Measurements from ENCODE around the gene ZNF888.
"Not testable (repeated sequence)": the region's sequence is repeated elsewhere in the genome, so short reads cannot be mapped to it uniquely, and the experiment has no call there.

ZNF888 gene

DNA sequence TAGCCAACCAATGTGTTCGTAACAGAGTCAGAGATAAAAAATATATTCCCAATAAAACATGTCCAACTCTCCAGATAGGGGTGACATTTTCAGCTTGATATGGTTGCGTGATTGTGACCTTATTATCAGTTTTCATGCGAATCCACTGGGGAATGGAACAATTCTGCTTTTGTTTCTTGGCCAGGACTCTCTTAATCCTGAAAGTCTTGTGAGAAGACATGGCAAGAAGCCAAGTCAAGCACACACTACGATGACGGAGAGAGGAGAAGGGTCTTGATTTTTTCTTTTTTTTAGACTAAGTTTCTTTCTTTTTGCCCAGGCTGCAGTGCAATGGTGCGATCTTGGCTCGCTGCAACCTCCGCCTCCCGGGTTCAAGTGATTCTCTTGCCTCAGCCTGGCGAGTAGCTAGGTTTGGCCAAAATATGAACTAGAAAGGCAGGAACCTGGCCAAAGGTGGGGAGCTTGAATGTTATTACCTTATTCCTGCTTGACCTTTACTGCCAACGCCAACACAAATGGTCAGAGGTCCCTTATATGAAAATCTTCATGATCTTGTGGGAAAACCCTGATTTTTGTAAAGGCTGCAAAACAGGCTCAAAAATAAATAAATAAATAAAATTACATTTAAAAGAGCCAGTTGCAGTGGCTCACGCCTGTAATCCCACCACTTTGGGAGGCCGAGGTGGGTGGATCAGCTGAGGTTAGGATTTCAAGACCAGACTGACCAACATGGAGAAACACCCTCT lies 25.0 kb upstream of the ZNF888 start:
- TF ChIP-seq, protein P1, sequence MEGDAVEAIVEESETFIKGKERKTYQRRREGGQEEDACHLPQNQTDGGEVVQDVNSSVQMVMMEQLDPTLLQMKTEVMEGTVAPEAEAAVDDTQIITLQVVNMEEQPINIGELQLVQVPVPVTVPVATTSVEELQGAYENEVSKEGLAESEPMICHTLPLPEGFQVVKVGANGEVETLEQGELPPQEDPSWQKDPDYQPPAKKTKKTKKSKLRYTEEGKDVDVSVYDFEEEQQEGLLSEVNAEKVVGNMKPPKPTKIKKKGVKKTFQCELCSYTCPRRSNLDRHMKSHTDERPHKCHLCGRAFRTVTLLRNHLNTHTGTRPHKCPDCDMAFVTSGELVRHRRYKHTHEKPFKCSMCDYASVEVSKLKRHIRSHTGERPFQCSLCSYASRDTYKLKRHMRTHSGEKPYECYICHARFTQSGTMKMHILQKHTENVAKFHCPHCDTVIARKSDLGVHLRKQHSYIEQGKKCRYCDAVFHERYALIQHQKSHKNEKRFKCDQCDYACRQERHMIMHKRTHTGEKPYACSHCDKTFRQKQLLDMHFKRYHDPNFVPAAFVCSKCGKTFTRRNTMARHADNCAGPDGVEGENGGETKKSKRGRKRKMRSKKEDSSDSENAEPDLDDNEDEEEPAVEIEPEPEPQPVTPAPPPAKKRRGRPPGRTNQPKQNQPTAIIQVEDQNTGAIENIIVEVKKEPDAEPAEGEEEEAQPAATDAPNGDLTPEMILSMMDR (IDR thresholded peaks at IDR 0.05; ENCODE audit: low read length) = no peak
- TF ChIP-seq EZH2 (IDR thresholded peaks at IDR 0.05; ENCODE audit: borderline replicate concordance, low read length) = no peak

DNA sequence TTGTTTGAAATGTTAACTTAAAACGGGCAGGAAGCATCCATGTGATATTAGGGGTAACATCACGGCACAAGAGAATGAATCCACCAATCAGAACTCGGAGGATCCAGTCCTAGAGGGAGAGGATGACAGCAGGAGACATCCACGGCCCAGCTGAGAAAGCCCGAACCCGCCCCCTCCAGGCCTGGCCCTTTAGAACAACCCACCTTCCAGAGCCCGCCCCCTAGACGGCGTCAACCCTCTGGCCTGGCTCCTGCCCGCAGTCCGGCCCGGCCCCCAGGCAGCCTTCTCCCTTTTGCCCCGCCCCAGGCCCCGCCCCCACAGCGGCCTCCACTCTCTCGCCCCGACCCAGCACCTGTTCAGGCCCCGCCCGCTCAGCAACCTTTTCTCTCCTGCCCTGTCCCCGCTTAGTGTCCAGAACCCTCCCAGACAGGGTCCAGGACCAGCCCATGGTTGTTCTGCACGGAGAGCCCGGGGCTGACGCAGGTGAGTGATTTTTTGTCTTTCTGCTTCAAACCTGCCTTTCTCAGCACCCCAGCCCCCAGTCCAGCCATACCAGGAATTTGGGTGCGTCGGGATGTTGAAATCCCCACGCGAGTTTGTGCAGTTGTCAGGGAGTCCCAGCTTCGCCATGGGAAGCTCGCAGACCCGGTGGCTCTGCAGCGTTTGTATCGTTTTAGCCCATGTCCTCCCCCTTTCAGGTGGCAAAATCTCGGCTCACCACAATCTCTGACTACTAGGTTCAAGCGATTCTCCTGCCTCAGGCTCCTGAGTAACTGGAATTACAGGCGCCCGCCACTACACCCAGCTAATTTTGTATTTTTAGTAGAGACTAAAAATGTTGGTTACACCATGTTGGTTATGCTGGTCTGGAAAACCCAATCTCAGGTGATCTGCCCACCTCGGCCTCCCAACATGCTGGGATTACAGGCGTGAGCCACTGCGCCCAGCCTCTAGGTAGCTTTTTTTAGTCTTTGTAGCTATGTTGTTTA lies 23.4 kb upstream of the ZNF888 start:
- no peaks in the 10 kb centered on the region for H3F3A ChIP-seq (ENCODE audit: insufficient read depth, low read length)
- no peak overlapping the region for H3K4me3 ChIP-seq (ENCODE audit: low read depth, low read length, poor library complexity, severe bottlenecking)
- no peak overlapping the region for H3K4me2 ChIP-seq (ENCODE audit: low read length)
- peaks cover 5% of the 10 kb centered on the region for H3K4me1 ChIP-seq (ENCODE audit: insufficient read depth, low read length, severe bottlenecking)
- no peaks in the 10 kb centered on the region for H3K9me2 ChIP-seq (ENCODE audit: low read depth, low read length)
- H3K79me2 ChIP-seq (ENCODE audit: insufficient read depth, low read length) = no peaks in the 10 kb centered on the region
- no peaks in the 10 kb centered on the region for H3K27me3 ChIP-seq (ENCODE audit: insufficient read depth, low read length)
- H3K9ac ChIP-seq (ENCODE audit: low read length) = no peak overlapping the region
- no peak overlapping the region for H3K27ac ChIP-seq (ENCODE audit: low read depth, low read length, poor library complexity, severe bottlenecking)
- no peak overlapping the region for H2AFZ ChIP-seq (ENCODE audit: low read length)
- TF ChIP-seq, protein P1 (IDR thresholded peaks at IDR 0.05; ENCODE audit: low read length) = no peak
- TF ChIP-seq EZH2 (IDR thresholded peaks at IDR 0.05; ENCODE audit: borderline replicate concordance, low read length) = no peak
- peaks cover 24% of the 10 kb centered on the region for H3K36me3 ChIP-seq (ENCODE audit: insufficient read depth, low read length)
- peaks cover 36% of the 10 kb centered on the region for H3K9me3 ChIP-seq (ENCODE audit: low read length)
- no peaks in the 10 kb centered on the region for H4K20me1 ChIP-seq (ENCODE audit: insufficient read depth, low read length)

More for the DNA sequence above, 25.0 kb upstream of the ZNF888 start:
- no peaks in the 10 kb centered on the region for H3K9me2 ChIP-seq (ENCODE audit: low read depth, low read length)
- H3K4me3 ChIP-seq (ENCODE audit: low read depth, low read length, poor library complexity, severe bottlenecking) = no peak overlapping the region
- no peak overlapping the region for H3K27ac ChIP-seq (ENCODE audit: low read depth, low read length, poor library complexity, severe bottlenecking)
- H3K36me3 ChIP-seq (ENCODE audit: insufficient read depth, low read length) = peaks cover 39% of the 10 kb centered on the region
- no peaks in the 10 kb centered on the region for H3F3A ChIP-seq (ENCODE audit: insufficient read depth, low read length)
- H3K9me3 ChIP-seq (ENCODE audit: low read length) = peaks cover 47% of the 10 kb centered on the region
- H3K9ac ChIP-seq (ENCODE audit: low read length) = no peak overlapping the region
- no peak overlapping the region for H2AFZ ChIP-seq (ENCODE audit: low read length)
- H3K4me2 ChIP-seq (ENCODE audit: low read length) = no peak overlapping the region
- no peaks in the 10 kb centered on the region for H3K27me3 ChIP-seq (ENCODE audit: insufficient read depth, low read length)
- H3K4me1 ChIP-seq (ENCODE audit: insufficient read depth, low read length, severe bottlenecking) = no peaks in the 10 kb centered on the region
- no peaks in the 10 kb centered on the region for H3K79me2 ChIP-seq (ENCODE audit: insufficient read depth, low read length)
- no peaks in the 10 kb centered on the region for H4K20me1 ChIP-seq (ENCODE audit: insufficient read depth, low read length)

DNA sequence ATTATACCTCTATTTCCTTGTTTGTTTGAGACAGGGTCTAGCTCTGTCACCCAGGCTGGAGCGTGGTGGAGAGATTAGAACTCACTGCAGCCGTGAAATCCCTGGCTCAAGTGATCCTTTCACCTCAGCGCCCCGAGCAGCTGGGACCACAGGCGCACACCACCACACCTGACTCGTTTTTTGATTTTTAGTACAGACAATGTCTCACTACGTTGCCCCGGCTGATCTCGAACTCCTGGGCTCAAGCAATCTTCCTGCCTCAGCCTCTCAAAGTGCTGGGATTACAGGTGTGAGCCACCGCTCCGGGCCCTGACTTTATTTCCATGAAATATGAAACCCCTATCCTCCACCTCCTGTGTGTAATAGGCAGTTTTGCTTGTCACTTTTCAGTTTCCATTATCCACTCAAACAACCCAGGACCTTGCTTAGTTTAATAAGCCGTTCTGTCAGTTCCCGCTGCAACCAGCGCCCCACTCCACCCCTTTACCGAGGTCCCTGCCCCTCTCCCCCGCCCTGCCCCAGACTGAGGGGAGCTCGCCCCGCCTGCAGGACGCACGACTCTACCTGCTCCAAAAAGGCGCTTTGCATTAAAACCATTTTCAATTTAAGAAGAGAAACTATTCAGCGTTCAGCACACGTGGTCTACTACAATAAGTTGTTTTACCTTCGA lies 22.6 kb upstream of the ZNF888 start:
- Histone ChIP-seq H3K27me3 (ENCODE audit: insufficient read depth, low read length) (no peaks in the 10 kb centered on the region), H3K79me2 (ENCODE audit: insufficient read depth, low read length) (no peaks in the 10 kb centered on the region), H3K27ac (ENCODE audit: low read depth, low read length, poor library complexity, severe bottlenecking) (no peak overlapping the region), H4K20me1 (ENCODE audit: insufficient read depth, low read length) (no peaks in the 10 kb centered on the region), H3K4me3 (ENCODE audit: low read depth, low read length, poor library complexity, severe bottlenecking) (no peak overlapping the region), H3K9ac (ENCODE audit: low read length) (no peak overlapping the region), H3F3A (ENCODE audit: insufficient read depth, low read length) (no peaks in the 10 kb centered on the region), H3K9me2 (ENCODE audit: low read depth, low read length) (no peaks in the 10 kb centered on the region), H3K4me1 (ENCODE audit: insufficient read depth, low read length, severe bottlenecking) (peaks cover 9% of the 10 kb centered on the region), H3K9me3 (ENCODE audit: low read length) (peaks cover 28% of the 10 kb centered on the region), H2AFZ (ENCODE audit: low read length) (no peak overlapping the region), H3K36me3 (ENCODE audit: insufficient read depth, low read length) (peaks cover 15% of the 10 kb centered on the region), H3K4me2 (ENCODE audit: low read length) (no peak overlapping the region)
- TF ChIP-seq, protein P1 (IDR thresholded peaks at IDR 0.05; ENCODE audit: low read length) = no peak
- no peak for TF ChIP-seq EZH2 (IDR thresholded peaks at IDR 0.05; ENCODE audit: borderline replicate concordance, low read length)

DNA sequence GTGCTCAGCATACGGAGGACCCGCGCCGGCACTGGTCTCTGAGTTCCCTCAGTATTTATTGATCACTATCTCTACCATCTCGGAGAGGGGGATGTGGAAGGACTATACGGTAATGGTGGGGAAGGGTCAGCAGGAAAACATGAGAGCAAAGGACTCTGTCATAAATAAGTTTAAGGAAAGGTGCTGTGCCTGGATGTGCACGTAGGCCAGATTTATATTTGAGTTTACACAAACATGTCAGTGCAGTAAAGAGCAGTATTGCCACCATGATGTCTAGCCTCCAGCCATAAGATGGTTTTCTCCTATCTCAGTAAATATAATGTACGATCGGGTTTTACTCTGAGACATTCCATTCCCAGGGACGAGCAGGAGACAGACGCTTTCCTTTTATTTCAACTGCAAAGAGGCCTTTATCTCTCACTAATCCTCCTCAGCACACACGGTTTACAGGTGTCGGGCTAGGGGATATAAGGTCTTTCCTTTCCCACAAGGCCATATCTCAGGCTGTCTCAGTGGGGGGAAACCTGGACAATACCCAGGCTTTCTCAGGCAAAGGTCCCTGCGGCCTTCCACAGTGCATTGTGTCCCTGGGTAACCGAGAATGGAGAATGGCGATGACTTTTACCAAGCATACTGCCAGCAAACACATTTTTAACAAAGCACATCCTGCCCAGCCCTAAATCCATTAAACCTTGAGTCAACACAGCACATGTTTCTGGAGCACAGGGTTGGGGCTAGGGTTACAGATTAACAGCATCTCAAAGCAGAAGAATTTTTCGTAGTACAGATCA lies 21.7 kb upstream of the ZNF888 start:
- H2AFZ ChIP-seq (ENCODE audit: low read length); H3K9ac ChIP-seq (ENCODE audit: low read length); H3K9me2 ChIP-seq (ENCODE audit: low read depth, low read length); H3K79me2 ChIP-seq (ENCODE audit: insufficient read depth, low read length); H3K4me3 ChIP-seq (ENCODE audit: low read depth, low read length, poor library complexity, severe bottlenecking); H3K27ac ChIP-seq (ENCODE audit: low read depth, low read length, poor library complexity, severe bottlenecking); H3K36me3 ChIP-seq (ENCODE audit: insufficient read depth, low read length); H3K4me1 ChIP-seq (ENCODE audit: insufficient read depth, low read length, severe bottlenecking); H3K4me2 ChIP-seq (ENCODE audit: low read length); H3K27me3 ChIP-seq (ENCODE audit: insufficient read depth, low read length); H3F3A ChIP-seq (ENCODE audit: insufficient read depth, low read length); H4K20me1 ChIP-seq (ENCODE audit: insufficient read depth, low read length): not testable (repeated sequence)
- H3K9me3 ChIP-seq (ENCODE audit: low read length) = peaks cover 20% of the 10 kb centered on the region

All from OCI-LY1 (cell line).